ENCODE measurements around the gene MACROH2A1. TPM values are rescaled to one million over a fixed set of nuclear protein-coding genes. Genes with fewer than 3 reads are reported as not detected.

MACROH2A1 gene
- total RNA-seq, 2 donors from 2014 or later = 189 to 191 TPM

DNA sequence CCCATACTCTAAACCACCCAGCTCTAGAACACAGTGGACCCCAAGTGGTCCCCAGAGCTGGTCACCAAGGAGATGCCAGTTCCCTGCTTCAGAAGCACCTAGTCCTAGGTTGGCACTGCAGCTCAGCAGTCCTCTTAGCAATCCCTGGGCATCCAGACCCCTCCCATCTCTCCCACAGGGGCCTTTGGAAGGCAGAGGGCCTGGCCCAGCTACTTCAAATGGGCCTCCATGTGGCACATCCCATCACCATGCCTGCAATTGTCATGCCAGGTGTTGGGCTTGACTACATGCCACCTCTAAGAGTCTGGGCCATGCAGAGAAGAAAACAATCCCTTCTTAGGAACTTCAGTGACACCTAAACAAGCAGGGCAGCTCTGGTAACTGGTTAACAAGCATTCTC, 14.1 kb downstream of the MACROH2A1 start:
- Histone ChIP-seq H3K9me3 (no peaks in the 10 kb centered on the region), H3K4me3 (no peak overlapping the region), H3K27me3 (replicated peaks; ENCODE audit: insufficient read depth) (no peaks in the 10 kb centered on the region), H3K4me1 (replicated peaks) (peaks cover 3% of the 10 kb centered on the region), H3K36me3 (peaks cover 0 to 4% of the 10 kb centered on the region in 2 donors), H3K27ac (no peak overlapping the region)
- no peak for DNase-seq (ENCODE audit: low spot score)
- intact Hi-C loops (cut with DNase I) = no loop called here
- no peak for TF ChIP-seq POLR2A (IDR thresholded peaks at IDR 0.05)
- TF ChIP-seq POLR2AphosphoS5 (IDR thresholded peaks at IDR 0.05) = no peak
- TF ChIP-seq, protein P1, sequence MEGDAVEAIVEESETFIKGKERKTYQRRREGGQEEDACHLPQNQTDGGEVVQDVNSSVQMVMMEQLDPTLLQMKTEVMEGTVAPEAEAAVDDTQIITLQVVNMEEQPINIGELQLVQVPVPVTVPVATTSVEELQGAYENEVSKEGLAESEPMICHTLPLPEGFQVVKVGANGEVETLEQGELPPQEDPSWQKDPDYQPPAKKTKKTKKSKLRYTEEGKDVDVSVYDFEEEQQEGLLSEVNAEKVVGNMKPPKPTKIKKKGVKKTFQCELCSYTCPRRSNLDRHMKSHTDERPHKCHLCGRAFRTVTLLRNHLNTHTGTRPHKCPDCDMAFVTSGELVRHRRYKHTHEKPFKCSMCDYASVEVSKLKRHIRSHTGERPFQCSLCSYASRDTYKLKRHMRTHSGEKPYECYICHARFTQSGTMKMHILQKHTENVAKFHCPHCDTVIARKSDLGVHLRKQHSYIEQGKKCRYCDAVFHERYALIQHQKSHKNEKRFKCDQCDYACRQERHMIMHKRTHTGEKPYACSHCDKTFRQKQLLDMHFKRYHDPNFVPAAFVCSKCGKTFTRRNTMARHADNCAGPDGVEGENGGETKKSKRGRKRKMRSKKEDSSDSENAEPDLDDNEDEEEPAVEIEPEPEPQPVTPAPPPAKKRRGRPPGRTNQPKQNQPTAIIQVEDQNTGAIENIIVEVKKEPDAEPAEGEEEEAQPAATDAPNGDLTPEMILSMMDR (IDR thresholded peaks at IDR 0.05) = no peak

DNA sequence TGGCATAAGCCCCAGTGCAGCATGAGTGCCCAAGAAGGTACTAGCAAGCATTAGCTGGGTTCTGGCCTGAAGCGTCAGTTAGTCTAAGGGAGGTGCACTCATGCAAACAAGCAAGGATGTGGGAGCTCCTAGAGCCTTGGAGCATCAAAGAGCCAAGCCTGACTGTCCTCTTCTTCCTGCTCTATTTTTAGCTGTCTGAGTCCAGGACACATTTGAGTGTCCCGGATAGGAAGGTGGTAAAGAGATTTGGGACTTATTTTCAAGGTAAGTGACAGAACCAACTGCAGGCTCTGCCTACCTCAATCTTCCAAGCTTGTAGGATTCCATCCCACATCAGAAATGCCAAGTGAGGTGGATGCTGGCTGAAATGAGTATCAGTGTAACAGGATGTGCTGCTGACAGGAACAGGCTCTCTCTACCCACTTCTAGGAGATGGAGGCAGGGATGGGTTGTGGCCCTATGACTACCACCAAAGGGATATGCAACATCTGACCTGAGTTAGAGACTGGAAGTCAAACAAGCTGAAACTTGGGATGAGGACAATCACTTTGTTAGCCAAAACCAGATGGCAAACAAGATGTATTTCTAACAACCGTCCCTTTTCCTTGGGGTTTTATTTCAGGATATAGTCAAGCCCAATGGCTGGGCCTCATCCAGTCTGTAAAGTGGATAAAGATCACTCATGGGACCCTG, 15.1 kb downstream of the MACROH2A1 start:
- Histone ChIP-seq H3K27ac (no peak overlapping the region), H3K4me1 (replicated peaks) (peaks cover 3% of the 10 kb centered on the region), H3K4me3 (no peak overlapping the region), H3K27me3 (replicated peaks; ENCODE audit: insufficient read depth) (no peaks in the 10 kb centered on the region), H3K36me3 (peaks cover 0 to 4% of the 10 kb centered on the region in 2 donors), H3K9me3 (no peaks in the 10 kb centered on the region)
- intact Hi-C loops (cut with DNase I) = no loop called here
- no peak for DNase-seq (ENCODE audit: low spot score)
- 61% methylated on average over 3 of the region's 3 CpGs for WGBS
- TF ChIP-seq, protein P1 (IDR thresholded peaks at IDR 0.05) = no peak
- no peak for TF ChIP-seq POLR2A (IDR thresholded peaks at IDR 0.05)
- no peak for TF ChIP-seq POLR2AphosphoS5 (IDR thresholded peaks at IDR 0.05)

DNA sequence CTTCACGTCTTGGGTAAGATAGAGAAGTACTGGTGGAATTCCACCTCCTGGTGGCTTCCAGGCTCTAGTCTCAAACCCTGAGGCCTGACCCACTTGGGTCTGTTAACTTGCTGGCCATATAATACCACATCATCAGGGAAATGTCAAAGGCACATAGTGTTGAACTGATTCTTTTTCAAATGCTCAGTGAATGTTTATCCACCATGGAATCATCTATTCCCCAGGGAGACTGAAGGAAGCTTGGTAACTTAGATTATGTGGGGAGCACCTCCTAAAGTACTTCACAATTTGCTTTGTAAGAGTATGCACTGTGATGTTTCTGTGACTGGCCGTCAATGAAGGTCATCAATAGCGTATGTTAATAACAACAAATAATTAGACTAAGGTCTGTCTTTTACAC, 16.1 kb downstream of the MACROH2A1 start:
- peaks cover 3% of the 10 kb centered on the region for H3K4me1 ChIP-seq (replicated peaks)
- no peaks in the 10 kb centered on the region for H3K9me3 ChIP-seq
- intact Hi-C loops (cut with DNase I) = no loop called here
- DNase-seq (ENCODE audit: low spot score) = no peak
- peaks cover 0 to 4% of the 10 kb centered on the region in 2 donors for H3K36me3 ChIP-seq
- no peaks in the 10 kb centered on the region for H3K27me3 ChIP-seq (replicated peaks; ENCODE audit: insufficient read depth)
- no peak overlapping the region for H3K4me3 ChIP-seq
- 88% methylated on average over 3 of the region's 3 CpGs for WGBS
- H3K27ac ChIP-seq = no peak overlapping the region
- TF ChIP-seq, protein P1 (IDR thresholded peaks at IDR 0.05) = no peak
- no peak for TF ChIP-seq POLR2AphosphoS5 (IDR thresholded peaks at IDR 0.05)
- no peak for TF ChIP-seq POLR2A (IDR thresholded peaks at IDR 0.05)

DNA sequence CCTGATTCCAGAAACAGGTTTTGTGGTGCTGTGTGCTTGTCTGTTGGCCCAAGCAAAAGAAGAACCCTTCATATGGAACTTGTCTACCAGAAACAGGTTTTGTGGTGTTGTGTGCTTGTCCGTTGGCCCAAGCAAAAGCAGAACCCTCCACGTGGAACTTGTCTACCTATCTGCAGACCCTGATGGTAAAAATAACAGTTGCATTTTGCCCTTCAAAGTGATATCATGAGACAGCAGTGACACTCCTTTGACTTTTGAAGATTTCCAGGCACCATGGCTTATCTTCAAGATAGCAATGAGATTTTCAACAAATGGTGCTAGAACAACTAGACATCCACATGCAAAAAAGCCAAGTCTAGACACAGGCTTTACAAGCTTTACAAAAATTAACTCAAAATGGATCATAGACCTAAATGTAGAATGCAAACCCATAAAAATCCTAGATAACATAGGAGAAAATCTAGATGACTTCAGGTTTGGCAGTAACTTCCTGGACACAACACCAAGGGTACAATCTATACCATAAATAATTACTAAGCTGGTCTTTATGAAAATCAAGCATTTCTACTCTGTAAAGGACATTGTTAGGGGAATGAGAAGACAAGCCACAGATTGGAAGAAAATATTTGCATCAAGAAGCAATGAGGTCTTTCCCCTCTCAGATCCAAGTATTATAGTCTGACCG, 16.8 kb downstream of the MACROH2A1 start:
- Histone ChIP-seq H3K27me3 (replicated peaks; ENCODE audit: insufficient read depth) (no peaks in the 10 kb centered on the region), H3K4me3 (no peak overlapping the region), H3K36me3 (peaks cover 0 to 4% of the 10 kb centered on the region in 2 donors), H3K9me3 (no peaks in the 10 kb centered on the region), H3K4me1 (replicated peaks) (no peaks in the 10 kb centered on the region), H3K27ac (no peak overlapping the region)
- DNase-seq (ENCODE audit: low spot score) = no peak
- intact Hi-C loops (cut with DNase I) = no loop called here
- TF ChIP-seq POLR2A (IDR thresholded peaks at IDR 0.05) = no peak
- TF ChIP-seq POLR2AphosphoS5 (IDR thresholded peaks at IDR 0.05) = no peak
- TF ChIP-seq, protein P1 (IDR thresholded peaks at IDR 0.05) = no peak
- 91% methylated on average over 3 of the region's 3 CpGs for WGBS
